Nephron (organoid): ENCODE results near the gene KIRREL1.
A peak's percentile ranks its signal among the peaks of the same experiment; 100 is the strongest.

ENCODE experiments used
- H3K27ac Mint-ChIP-seq, 3 experiments: 2 replicates each; pipeline ENCODE4 v1.8.0; 2020; ENCODE audit warnings: mixed read lengths in 3 of 3, mild to moderate bottlenecking in 2 of 3, moderate library complexity in 1 of 3
- H3K27me3 Mint-ChIP-seq: 2 replicates; pipeline ENCODE4 v1.8.0; 2021; ENCODE audit warnings: low read depth, mild to moderate bottlenecking, moderate library complexity, mixed read lengths
- H3K36me3 Mint-ChIP-seq: 2 replicates; pipeline ENCODE4 v1.8.0; 2020; ENCODE audit warnings: low read depth, mixed read lengths
- H3K4me1 Mint-ChIP-seq: 2 replicates; pipeline ENCODE4 v1.8.0; 2020; ENCODE audit warnings: mixed read lengths
- H3K4me3 Mint-ChIP-seq, 3 experiments: 2 replicates each; pipeline ENCODE4 v1.8.0; 2020; ENCODE audit warnings: mild to moderate bottlenecking in 3 of 3, mixed read lengths in 3 of 3, moderate library complexity in 2 of 3
- H3K9me3 Mint-ChIP-seq: 2 replicates; pipeline ENCODE4 v1.8.0; 2020; ENCODE audit warnings: mixed read lengths
- CTCF ChIP-seq, 3 experiments: fragments of 200-600 bp; sonication (generic); IDR thresholded peaks; one replicate each; pipeline ENCODE4 v1.5.0; 2021; ENCODE audit warnings: antibody characterized with exemption in 3 of 3; ENCODE audit not compliant: unreplicated experiment in 3 of 3

KIRREL1 gene

DNA sequence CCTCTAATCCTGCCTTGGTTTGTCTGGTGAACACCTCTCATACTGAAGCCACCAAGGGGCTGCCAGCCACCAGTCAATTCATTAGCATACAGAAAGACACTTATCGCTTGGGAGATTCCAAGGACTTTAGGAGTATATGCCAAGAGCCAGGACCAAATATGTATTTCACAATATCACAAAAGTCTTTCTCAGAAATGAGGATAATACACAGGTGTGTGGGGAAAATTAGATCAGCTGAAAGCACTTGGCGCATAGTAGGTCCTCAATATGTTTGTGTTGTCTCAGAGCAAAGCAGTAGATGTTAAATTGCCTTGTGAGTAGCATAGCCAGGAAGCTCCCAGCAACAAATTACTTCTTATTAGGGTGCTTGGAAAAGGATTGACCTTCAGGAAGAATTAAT lies 34.1 kb downstream of the KIRREL1 start:
- Mint-ChIP-seq H3K27ac (peak overlapping the region; percentile 87 to 93 (median 88)), H3K9me3 (no peaks in the 10 kb centered on the region), H3K36me3 (peaks cover 40% of the 10 kb centered on the region), H3K4me1 (peaks cover 53% of the 10 kb centered on the region), H3K27me3 (no peaks in the 10 kb centered on the region), H3K4me3 (no peak overlapping the region)
- no peak for TF ChIP-seq CTCF (IDR thresholded peaks at IDR 0.05; ENCODE audit: unreplicated experiment in 3 of 3)

- Mint-ChIP-seq H3K27ac (peak overlapping the region in 2 of 3 experiments; percentile 30 to 41), H3K4me1 (peaks cover 42% of the 10 kb centered on the region), H3K9me3 (no peaks in the 10 kb centered on the region), H3K4me3 (no peak overlapping the region), H3K27me3 (no peaks in the 10 kb centered on the region), H3K36me3 (peaks cover 38% of the 10 kb centered on the region)
- no peak for TF ChIP-seq CTCF (IDR thresholded peaks at IDR 0.05; ENCODE audit: unreplicated experiment in 3 of 3)
Measured at GRCh38 chr1:158028969-158029368, 35.5 kb downstream of the KIRREL1 start.

DNA sequence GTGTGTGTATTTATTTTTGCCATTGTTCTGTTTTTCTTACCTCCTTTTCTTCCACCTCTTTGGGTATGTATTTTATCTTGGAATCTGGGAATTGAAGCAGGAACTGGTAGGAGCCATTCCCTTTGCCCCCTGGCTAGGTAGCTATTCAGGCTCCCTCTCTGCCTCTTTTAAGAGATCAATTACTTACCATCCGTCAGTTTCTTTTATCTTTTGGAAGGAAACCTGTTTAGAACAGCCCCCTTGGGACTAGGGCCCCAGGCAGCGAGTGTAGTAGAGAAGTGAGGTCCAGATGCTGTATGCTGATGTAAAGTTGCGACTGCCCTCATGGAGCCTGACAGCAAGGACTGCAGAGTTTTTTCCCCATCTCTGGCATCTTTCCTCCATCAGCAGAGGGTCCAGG lies 41.6 kb downstream of the KIRREL1 start:
- H3K27ac Mint-ChIP-seq, result peak overlapping the region; percentile 21 to 76 (median 60)
- no peak for TF ChIP-seq CTCF (IDR thresholded peaks at IDR 0.05; ENCODE audit: unreplicated experiment in 3 of 3)
- H3K9me3 Mint-ChIP-seq, result no peaks in the 10 kb centered on the region
- peaks cover 36% of the 10 kb centered on the region for H3K36me3 Mint-ChIP-seq
- H3K4me1 Mint-ChIP-seq, result peaks cover 34% of the 10 kb centered on the region
- no peak overlapping the region for H3K4me3 Mint-ChIP-seq
- H3K27me3 Mint-ChIP-seq, result no peaks in the 10 kb centered on the region

- H3K36me3 Mint-ChIP-seq, result peaks cover 37% of the 10 kb centered on the region
- TF ChIP-seq CTCF (IDR thresholded peaks at IDR 0.05; ENCODE audit: unreplicated experiment in 3 of 3), result peak; percentile 70 to 82 (median 75)
- no peak overlapping the region for H3K4me3 Mint-ChIP-seq
- peaks cover 36% of the 10 kb centered on the region for H3K4me1 Mint-ChIP-seq
- no peaks in the 10 kb centered on the region for H3K9me3 Mint-ChIP-seq
- peak overlapping the region; percentile 21 to 52 (median 30) for H3K27ac Mint-ChIP-seq
- no peaks in the 10 kb centered on the region for H3K27me3 Mint-ChIP-seq
Measured at GRCh38 chr1:158035976-158036583, 42.6 kb downstream of the KIRREL1 start.

DNA sequence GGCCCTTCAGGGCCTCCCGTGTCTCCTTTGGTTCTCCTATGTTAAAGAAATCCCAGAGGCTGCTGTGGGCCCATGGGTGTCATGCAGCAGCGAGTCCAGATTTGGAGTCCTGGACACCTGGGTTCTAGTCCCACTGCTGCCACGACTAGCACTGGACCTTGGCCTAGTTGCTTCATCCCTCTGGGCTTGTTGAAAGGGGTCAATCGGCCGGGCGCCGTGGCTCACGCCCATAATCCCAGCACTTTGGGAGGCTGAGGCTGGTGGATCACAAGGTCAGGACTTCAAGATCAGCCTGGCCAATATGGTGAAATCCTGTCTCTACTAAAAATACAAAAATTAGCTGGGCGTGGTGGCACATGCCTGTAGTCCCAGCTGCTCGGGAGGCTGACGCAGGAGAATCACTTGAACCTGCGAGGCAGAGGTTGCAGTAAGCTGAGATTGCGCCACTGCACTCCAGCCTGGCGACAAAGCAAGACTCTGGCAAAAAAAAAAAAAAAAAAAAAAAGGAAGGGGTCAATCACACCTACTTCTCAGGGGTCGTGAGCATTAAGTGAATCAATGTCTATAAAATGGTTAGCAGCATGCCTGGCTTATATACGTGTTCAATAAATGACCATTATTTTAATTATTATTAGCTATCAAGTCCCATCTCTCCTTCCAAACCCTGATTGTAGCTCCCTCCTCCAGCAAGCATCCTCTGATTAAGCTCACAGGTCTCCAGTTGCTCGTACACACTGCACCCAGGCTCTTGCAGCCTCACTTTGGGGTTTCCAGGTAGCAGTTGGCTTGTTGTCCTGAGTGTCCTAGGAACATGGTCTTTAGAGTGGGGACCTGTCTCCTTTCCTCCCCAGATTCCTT lies 43.8 kb downstream of the KIRREL1 start:
- Mint-ChIP-seq H3K4me3 (no peak overlapping the region), H3K36me3 (peaks cover 35% of the 10 kb centered on the region), H3K9me3 (no peaks in the 10 kb centered on the region), H3K27ac (peak overlapping the region; percentile 41 to 89 (median 73)), H3K4me1 (peaks cover 43% of the 10 kb centered on the region), H3K27me3 (no peaks in the 10 kb centered on the region)
- TF ChIP-seq CTCF (IDR thresholded peaks at IDR 0.05; ENCODE audit: unreplicated experiment in 3 of 3), result no peak
